HepG2 (cell line): ENCODE results near the gene ZNF8. TPM values are rescaled to one million over a fixed set of nuclear protein-coding genes. Genes with fewer than 3 reads are reported as not detected.

Experiments used
- ARHGAP35 ChIP-seq: sonication (generic); formaldehyde crosslinking; IDR thresholded peaks from 2 replicates; pipeline ENCODE4 v1.9.0; 2022; ENCODE audit warnings: mild to moderate bottlenecking, inconsistent platforms, moderate library complexity, missing genetic modification reagents, borderline replicate concordance
- BRF2 ChIP-seq: sonication (generic); formaldehyde crosslinking; IDR thresholded peaks from 2 replicates; pipeline ENCODE4 v1.8.1; 2022; ENCODE audit warnings: mild to moderate bottlenecking, missing genetic modification reagents
- EED ChIP-seq: sonication (generic); formaldehyde crosslinking; IDR thresholded peaks from 2 replicates; pipeline ENCODE4 v1.5.0; 2020; ENCODE audit warnings: mild to moderate bottlenecking, missing genetic modification reagents
- FOXO1 ChIP-seq: sonication (generic); formaldehyde crosslinking; IDR thresholded peaks from 2 replicates; pipeline ENCODE4 v1.4.0; 2020; ENCODE audit warnings: missing genetic modification reagents
- GABPA ChIP-seq, 2 experiments: IDR thresholded peaks; 2 replicates each; pipeline ENCODE4 v1.6.1; 2011 to 2016; ENCODE audit warnings: low read depth in 2 of 2, low read length in 1 of 2, missing biosample characterization in 1 of 2, missing genetic modification characterization in 1 of 2
- HCFC1 ChIP-seq: fragments of 150-350 bp; IDR thresholded peaks from 2 replicates; pipeline ENCODE4 v1.6.1; 2014; ENCODE audit warnings: low read depth, low read length
- HIC2 ChIP-seq: sonication (generic); formaldehyde crosslinking; IDR thresholded peaks from 2 replicates; pipeline ENCODE4 v1.9.0; 2022; ENCODE audit warnings: low read depth, missing genetic modification reagents
- ISX ChIP-seq: sonication (generic); formaldehyde crosslinking; conservative IDR thresholded peaks from 2 replicates; pipeline ENCODE4 v1.5.0; 2020; ENCODE audit warnings: missing genetic modification reagents
- MIXL1 ChIP-seq: IDR thresholded peaks from 2 replicates; pipeline ENCODE4 v1.6.1; 2016
- RBAK ChIP-seq: sonication (generic); formaldehyde crosslinking; IDR thresholded peaks from 2 replicates; pipeline ENCODE4 v1.5.1; 2020; ENCODE audit warnings: mild to moderate bottlenecking, missing genetic modification reagents
- ZNF383 ChIP-seq: sonication (generic); formaldehyde crosslinking; IDR thresholded peaks from 2 replicates; pipeline ENCODE4 v1.4.0; 2020; ENCODE audit warnings: missing genetic modification reagents, mild to moderate bottlenecking, borderline replicate concordance
- ZNF574 ChIP-seq: sonication (generic); formaldehyde crosslinking; IDR thresholded peaks from 2 replicates; pipeline ENCODE4 v1.4.0; 2020; ENCODE audit warnings: missing genetic modification reagents
- ZSCAN30 ChIP-seq: sonication (generic); formaldehyde crosslinking; IDR thresholded peaks from 2 replicates; pipeline ENCODE4 v1.5.0; 2020; ENCODE audit warnings: mild to moderate bottlenecking, missing genetic modification reagents
- polyA plus RNA-seq, 8 experiments: library from polyadenylated mRNA; depleted of rRNA in 3 of 8; stranded (reverse) in 7 of 8; unstranded in 1 of 8; fragments of >200 nt; fragmentation: Illumina TruSeq in 4 of 8; extraction: Trizol in 4 of 8; gene quantifications; 2 replicates each; pipeline versions ENCODE4 v1.2.1 to v1.2.3, GENCODE V29; 2011 to 2016; ENCODE audit warnings: low read depth in 4 of 8, missing spikeins in 1 of 8, mixed read lengths in 1 of 8; ENCODE audit not compliant: insufficient read depth in 1 of 8
- total RNA-seq, 5 experiments: library from RNA; depleted of rRNA; stranded (reverse); fragments of >200 nt; fragmentation: Illumina TruSeq; extraction: Trizol; gene quantifications; 2 replicates each; pipeline ENCODE4 v1.2.3, GENCODE V29; 2016; ENCODE audit warnings: low read depth in 1 of 5
- TF ChIP-seq, protein P1 (sequence below): sonication (generic); formaldehyde crosslinking; IDR thresholded peaks from 2 replicates; pipeline ENCODE4 v1.4.0; 2020; ENCODE audit warnings: missing genetic modification reagents, mild to moderate bottlenecking, borderline replicate concordance
- TF ChIP-seq, protein P2 (sequence below): sonication (generic); formaldehyde crosslinking; IDR thresholded peaks from 2 replicates; pipeline ENCODE4 v1.5.1; 2020; ENCODE audit warnings: mild to moderate bottlenecking, missing genetic modification reagents, moderate library complexity
- TF ChIP-seq, protein P3 (sequence below): sonication (generic); formaldehyde crosslinking; IDR thresholded peaks from 2 replicates; pipeline ENCODE4 v1.5.0; 2020; ENCODE audit warnings: mild to moderate bottlenecking, low read depth, missing genetic modification reagents, borderline replicate concordance

Gene ZNF8
- total and polyA plus RNA-seq, 2 of the 13 experiments (the other 11 are each of a cell fraction or from before 2014, with no cell fraction given): 3.1 to 3.3 TPM

DNA sequence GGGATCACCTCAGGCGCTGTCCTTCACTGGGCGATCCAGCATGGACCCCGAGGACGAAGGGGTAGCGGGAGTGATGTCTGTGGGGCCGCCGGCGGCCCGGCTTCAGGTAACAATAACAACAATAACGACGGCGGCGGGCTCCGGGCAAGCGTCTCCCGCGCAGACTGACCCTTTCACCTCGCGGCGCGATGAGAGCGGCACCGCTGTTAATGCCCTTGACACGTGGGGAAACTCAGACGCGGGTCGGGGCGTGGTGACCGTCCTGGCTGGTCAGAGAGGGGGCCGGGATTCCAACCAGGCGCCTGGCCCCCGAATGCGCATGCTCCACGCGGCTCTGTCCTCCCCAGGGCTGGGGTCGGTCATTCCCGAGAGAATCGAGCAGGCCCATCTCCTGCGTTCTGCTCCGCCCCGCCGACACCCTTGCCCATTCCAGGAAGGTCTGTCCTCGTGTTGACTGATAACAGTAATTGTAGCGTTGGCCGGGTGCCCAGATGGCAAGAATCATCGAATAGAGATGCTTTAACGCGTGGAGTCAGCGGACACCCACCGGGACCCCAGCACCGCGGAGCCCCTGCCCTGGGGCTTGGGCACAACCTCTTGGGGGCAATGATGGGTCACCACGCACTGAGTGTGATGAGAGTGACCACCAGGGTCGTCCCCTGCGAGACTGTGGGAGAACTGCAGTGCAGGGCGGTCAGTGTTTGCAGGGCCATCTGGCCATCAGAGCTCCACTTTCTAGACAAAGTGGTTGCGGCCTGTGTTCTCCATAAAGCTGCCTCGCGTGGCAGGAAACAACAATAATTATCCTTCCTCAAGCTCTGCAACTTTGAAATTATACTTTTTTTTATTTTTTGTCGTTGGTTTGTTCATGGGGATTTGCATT is 528 bp downstream of the ZNF8 start (continued):
- TF ChIP-seq, protein P1, sequence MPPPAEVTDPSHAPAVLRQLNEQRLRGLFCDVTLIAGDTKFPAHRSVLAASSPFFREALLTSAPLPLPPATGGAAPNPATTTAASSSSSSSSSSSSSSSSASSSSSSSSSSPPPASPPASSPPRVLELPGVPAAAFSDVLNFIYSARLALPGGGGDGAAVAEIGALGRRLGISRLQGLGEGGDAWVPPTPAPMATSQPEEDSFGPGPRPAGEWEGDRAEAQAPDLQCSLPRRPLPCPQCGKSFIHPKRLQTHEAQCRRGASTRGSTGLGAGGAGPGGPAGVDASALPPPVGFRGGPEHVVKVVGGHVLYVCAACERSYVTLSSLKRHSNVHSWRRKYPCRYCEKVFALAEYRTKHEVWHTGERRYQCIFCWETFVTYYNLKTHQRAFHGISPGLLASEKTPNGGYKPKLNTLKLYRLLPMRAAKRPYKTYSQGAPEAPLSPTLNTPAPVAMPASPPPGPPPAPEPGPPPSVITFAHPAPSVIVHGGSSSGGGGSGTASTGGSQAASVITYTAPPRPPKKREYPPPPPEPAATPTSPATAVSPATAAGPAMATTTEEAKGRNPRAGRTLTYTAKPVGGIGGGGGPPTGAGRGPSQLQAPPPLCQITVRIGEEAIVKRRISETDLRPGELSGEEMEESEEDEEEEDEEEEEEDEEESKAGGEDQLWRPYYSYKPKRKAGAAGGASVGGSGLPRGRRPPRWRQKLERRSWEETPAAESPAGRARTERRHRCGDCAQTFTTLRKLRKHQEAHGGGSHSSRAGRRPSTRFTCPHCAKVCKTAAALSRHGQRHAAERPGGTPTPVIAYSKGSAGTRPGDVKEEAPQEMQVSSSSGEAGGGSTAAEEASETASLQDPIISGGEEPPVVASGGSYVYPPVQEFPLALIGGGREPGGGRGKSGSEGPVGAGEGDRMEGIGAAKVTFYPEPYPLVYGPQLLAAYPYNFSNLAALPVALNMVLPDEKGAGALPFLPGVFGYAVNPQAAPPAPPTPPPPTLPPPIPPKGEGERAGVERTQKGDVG: no peak
- no peak for TF ChIP-seq BRF2 (CRISPR knock-in tag)
- no peak for TF ChIP-seq GABPA (IDR thresholded peaks at IDR 0.05; ENCODE audit: low read depth, low read length)
- 0 out of 2 replicates have a peak, but pooled peaks have one; percentile 0 for TF ChIP-seq GABPA (CRISPR knock-in tag; IDR thresholded peaks at IDR 0.05; ENCODE audit: low read depth)
- TF ChIP-seq ARHGAP35: no peak
- no peak for TF ChIP-seq RBAK (CRISPR knock-in tag)
- TF ChIP-seq, protein P2, sequence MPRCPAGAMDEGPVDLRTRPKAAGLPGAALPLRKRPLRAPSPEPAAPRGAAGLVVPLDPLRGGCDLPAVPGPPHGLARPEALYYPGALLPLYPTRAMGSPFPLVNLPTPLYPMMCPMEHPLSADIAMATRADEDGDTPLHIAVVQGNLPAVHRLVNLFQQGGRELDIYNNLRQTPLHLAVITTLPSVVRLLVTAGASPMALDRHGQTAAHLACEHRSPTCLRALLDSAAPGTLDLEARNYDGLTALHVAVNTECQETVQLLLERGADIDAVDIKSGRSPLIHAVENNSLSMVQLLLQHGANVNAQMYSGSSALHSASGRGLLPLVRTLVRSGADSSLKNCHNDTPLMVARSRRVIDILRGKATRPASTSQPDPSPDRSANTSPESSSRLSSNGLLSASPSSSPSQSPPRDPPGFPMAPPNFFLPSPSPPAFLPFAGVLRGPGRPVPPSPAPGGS (CRISPR knock-in tag): peak; percentile 55; the same call in 1 of the 2 replicates
- TF ChIP-seq ZSCAN30 (CRISPR knock-in tag): peak; percentile 59; the same call in 1 of the 2 replicates
- no peak for TF ChIP-seq MIXL1 (CRISPR knock-in tag)
- peak; percentile 76; the same call in 1 of the 2 replicates for TF ChIP-seq EED (CRISPR knock-in tag)
- TF ChIP-seq HCFC1: no peak
- TF ChIP-seq HIC2: no peak
- TF ChIP-seq ZNF383 (CRISPR knock-in tag): 0 out of 2 replicates have a peak, but pooled peaks have one; percentile 80
- TF ChIP-seq FOXO1 (CRISPR knock-in tag): no peak
- TF ChIP-seq ISX (CRISPR knock-in tag): 0 out of 2 replicates have a peak, but pooled peaks have one; percentile 39
- TF ChIP-seq, protein P3, sequence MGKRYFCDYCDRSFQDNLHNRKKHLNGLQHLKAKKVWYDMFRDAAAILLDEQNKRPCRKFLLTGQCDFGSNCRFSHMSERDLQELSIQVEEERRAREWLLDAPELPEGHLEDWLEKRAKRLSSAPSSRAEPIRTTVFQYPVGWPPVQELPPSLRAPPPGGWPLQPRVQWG (CRISPR knock-in tag): no peak
- TF ChIP-seq ZNF574 (CRISPR knock-in tag): peak; percentile 14
